Measurements from ENCODE around the gene PPP1R1B. TPM values are rescaled to one million over a fixed set of nuclear protein-coding genes. Genes with fewer than 3 reads are reported as not detected.

Gene PPP1R1B
- total RNA-seq, 4 donors from 2014 or later, result 1.5 to 5.1 TPM; not detected in 2

- no peak overlapping the region for H3K4me3 ChIP-seq
- peaks cover 76 to 90% (median 89%) of the 10 kb centered on the region in 3 donors for H3K27me3 ChIP-seq
- H3K4me1 ChIP-seq, result peaks cover 8 to 11% of the 10 kb centered on the region in 2 donors
- DNase-seq, result no peak
- no peaks in the 10 kb centered on the region for H3K36me3 ChIP-seq
- no peaks in the 10 kb centered on the region for H3K9me3 ChIP-seq
- H3K27ac ChIP-seq, result no peak overlapping the region
- in situ Hi-C loops (cut with MboI; ENCODE audit: low sequenced_read_pairs in 4 of 4), result no loop called here
- intact Hi-C loops (cut with DNase I; ENCODE audit: low total_unique reads), result no loop called here
- TF ChIP-seq POLR2A (IDR thresholded peaks at IDR 0.05) (no peak), CTCF (IDR thresholded peaks at IDR 0.05 in 4 of 5, conservative IDR thresholded peaks at IDR 0.05 in 1 of 5) (no peak)
- no peak for ATAC-seq
Measured at GRCh38 chr17:39597372-39598046, 29.2 kb upstream of the PPP1R1B start.

- no peak for ATAC-seq
- in situ Hi-C loops (cut with MboI; ENCODE audit: low sequenced_read_pairs in 4 of 4), result no loop called here
- no peak for DNase-seq
- peaks cover 82 to 95% (median 94%) of the 10 kb centered on the region in 3 donors for H3K27me3 ChIP-seq
- no peak overlapping the region for H3K4me3 ChIP-seq
- TF ChIP-seq CTCF (IDR thresholded peaks at IDR 0.05 in 4 of 5, conservative IDR thresholded peaks at IDR 0.05 in 1 of 5) (no peak), POLR2A (IDR thresholded peaks at IDR 0.05) (no peak)
- H3K36me3 ChIP-seq, result no peaks in the 10 kb centered on the region
- intact Hi-C loops (cut with DNase I; ENCODE audit: low total_unique reads), result no loop called here
- H3K4me1 ChIP-seq, result peaks cover 8 to 11% of the 10 kb centered on the region in 2 donors
- no peaks in the 10 kb centered on the region for H3K9me3 ChIP-seq
- no peak overlapping the region for H3K27ac ChIP-seq
Measured at GRCh38 chr17:39598047-39598481, 28.7 kb upstream of the PPP1R1B start.

GRCh38 chr17:39598630-39599003 lies 28.1 kb upstream of the PPP1R1B start:
- in situ Hi-C loops (cut with MboI; ENCODE audit: low sequenced_read_pairs in 4 of 4), result no loop called here
- Histone ChIP-seq H3K27ac (no peak overlapping the region), H3K27me3 (peaks cover 85 to 97% (median 94%) of the 10 kb centered on the region in 3 donors), H3K4me3 (peak overlapping the region in 2 of 4 donors; percentile 29 to 32), H3K4me1 (peaks cover 8 to 11% of the 10 kb centered on the region in 2 donors), H3K36me3 (no peaks in the 10 kb centered on the region), H3K9me3 (no peaks in the 10 kb centered on the region)
- TF ChIP-seq POLR2A (IDR thresholded peaks at IDR 0.05), result no peak
- no peak for TF ChIP-seq CTCF (IDR thresholded peaks at IDR 0.05 in 4 of 5, conservative IDR thresholded peaks at IDR 0.05 in 1 of 5)
- intact Hi-C loops (cut with DNase I; ENCODE audit: low total_unique reads), result no loop called here
- ATAC-seq, result no peak
- DNase-seq, result no peak

- ATAC-seq (no peak), DNase-seq (no peak)
- TF ChIP-seq CTCF (IDR thresholded peaks at IDR 0.05 in 4 of 5, conservative IDR thresholded peaks at IDR 0.05 in 1 of 5) (no peak), POLR2A (IDR thresholded peaks at IDR 0.05) (no peak)
- Histone ChIP-seq H3K4me1 (peaks cover 8 to 11% of the 10 kb centered on the region in 2 donors), H3K36me3 (no peaks in the 10 kb centered on the region), H3K4me3 (peak overlapping the region in 2 of 4 donors; percentile 29 to 32), H3K9me3 (no peaks in the 10 kb centered on the region), H3K27me3 (peaks cover 90 to 97% (median 97%) of the 10 kb centered on the region in 3 donors), H3K27ac (no peak overlapping the region)
- intact Hi-C loops (cut with DNase I; ENCODE audit: low total_unique reads), result no loop called here
- in situ Hi-C loops (cut with MboI; ENCODE audit: low sequenced_read_pairs in 4 of 4), result no loop called here
Measured at GRCh38 chr17:39599004-39599664, 27.6 kb upstream of the PPP1R1B start.

Measured in gastrocnemius medialis (tissue), 4 donors.